Activated CD8-positive, alpha-beta memory T cell treated with anti-CD3 and anti-CD28 coated beads, Interleukin-2, amount 50 U/mL, for 1 hour (primary cell): ENCODE measurements around the gene CPEB3.

Experiments
- DNase-seq: peaks from one replicate; pipeline ENCODE4 v3.0.0-alpha.2; 2020; ENCODE audit errors: extremely low read depth

Gene CPEB3

GRCh38 chr10:92103376-92104090 is 187.3 kb downstream of the CPEB3 start:
- DNase-seq = no peak

- DNase-seq = no peak
These were observed 188.2 kb downstream of the CPEB3 start for GRCh38 chr10:92102601-92103213.

GRCh38 chr10:92094960-92095359 is 195.9 kb downstream of the CPEB3 start:
- no peak for DNase-seq

- no peak for DNase-seq
These were observed 198.9 kb downstream of the CPEB3 start for GRCh38 chr10:92091965-92092364.

- DNase-seq = no peak
These were observed 203.0 kb downstream of the CPEB3 start for GRCh38 chr10:92087750-92088395.

- no peak for DNase-seq
These were observed 208.1 kb downstream of the CPEB3 start for GRCh38 chr10:92082583-92083280.

GRCh38 chr10:92081641-92082040 is 209.2 kb downstream of the CPEB3 start:
- no peak for DNase-seq

- no peak for DNase-seq
These were observed 210.6 kb downstream of the CPEB3 start for GRCh38 chr10:92080244-92080643.

GRCh38 chr10:92079003-92079402 is 211.9 kb downstream of the CPEB3 start:
- DNase-seq = no peak

GRCh38 chr10:92076722-92077121 is 214.2 kb downstream of the CPEB3 start:
- no peak for DNase-seq

GRCh38 chr10:92075829-92076228 is 215.0 kb downstream of the CPEB3 start:
- no peak for DNase-seq

GRCh38 chr10:92074126-92074887 is 216.6 kb downstream of the CPEB3 start:
- DNase-seq = no peak

- no peak for DNase-seq
These were observed 222.0 kb downstream of the CPEB3 start for GRCh38 chr10:92068900-92069299.

- no peak for DNase-seq
These were observed 224.5 kb downstream of the CPEB3 start for GRCh38 chr10:92066386-92066785.

GRCh38 chr10:92064506-92064905 is 226.4 kb downstream of the CPEB3 start:
- DNase-seq = no peak

GRCh38 chr10:92062273-92062672 is 228.6 kb downstream of the CPEB3 start:
- no peak for DNase-seq

- DNase-seq = no peak
These were observed 236.1 kb downstream of the CPEB3 start for GRCh38 chr10:92054807-92055206.

- no peak for DNase-seq
These were observed 238.1 kb downstream of the CPEB3 start for GRCh38 chr10:92052741-92053140.

GRCh38 chr10:92052088-92052487 is 238.8 kb downstream of the CPEB3 start:
- no peak for DNase-seq

- DNase-seq = no peak
These were observed 243.7 kb downstream of the CPEB3 start for GRCh38 chr10:92047215-92047614.

- no peak for DNase-seq
These were observed 245.2 kb downstream of the CPEB3 start for GRCh38 chr10:92045641-92046106.

GRCh38 chr10:92042541-92042940 is 248.3 kb downstream of the CPEB3 start:
- DNase-seq = no peak
